Left ventricle myocardium inferior (tissue), 1 donor: ENCODE data around the gene HTRA3. TPM values are rescaled to one million over a fixed set of nuclear protein-coding genes. Genes with fewer than 3 reads are reported as not detected.

Experiments
- DNase-seq: peaks from one replicate; pipeline ENCODE4 v3.0.0-alpha.2; 2020
- H3K27ac ChIP-seq: fragments of 200-600 bp; replicated peaks from 2 replicates; pipeline ENCODE4 v1.8.0; 2021
- H3K27me3 ChIP-seq: fragments of 200-600 bp; 2 replicates; pipeline ENCODE4 v1.8.0; 2021; ENCODE audit warnings: low read depth
- H3K36me3 ChIP-seq: fragments of 200-600 bp; 2 replicates; pipeline ENCODE4 v1.8.0; 2021
- H3K4me1 ChIP-seq: fragments of 200-600 bp; 2 replicates; pipeline ENCODE4 v1.8.0; 2021
- H3K4me3 ChIP-seq: fragments of 200-600 bp; 2 replicates; pipeline ENCODE4 v1.8.0; 2021; ENCODE audit warnings: mild to moderate bottlenecking, moderate library complexity
- H3K9me3 ChIP-seq: fragments of 200-600 bp; replicated peaks from 2 replicates; pipeline ENCODE4 v1.8.0; 2021
- CTCF ChIP-seq: fragments of 200-600 bp; IDR thresholded peaks from 2 replicates; pipeline ENCODE4 v1.8.0; 2021; ENCODE audit warnings: antibody characterized with exemption, mild to moderate bottlenecking, borderline replicate concordance
- intact Hi-C: fragments of 100-400 bp; cut with micrococcal nuclease; formaldehyde crosslinking; loops from one replicate; pipeline ENCODE4 v1.11.0; 2022
- total RNA-seq: library from RNA; stranded (reverse); fragmentation: NEBNext Ultra II Directional; extraction: Animal tissue kit (Norgen Biotek cat#: 25700); gene quantifications from one replicate; pipeline ENCODE4 v1.2.1, GENCODE V29; 2021
- donor health status: DM: no; HTN: yes; CAD: no; lungs with severe emphysema.

The HTRA3 gene
- total RNA-seq, 1 donor from 2014 or later: 119 TPM

- peak overlapping the region; percentile 89 for H3K27ac ChIP-seq
- H3K27me3 ChIP-seq: no peaks in the 10 kb centered on the region
- peak overlapping the region; percentile 14 for H3K4me3 ChIP-seq
- DNase-seq: peak; percentile 76
- intact Hi-C loops: loop anchor here (10.0 kb wide), 1 partner anchor 348 kb away; the partner anchor contains the start of gene CPZ
- no peaks in the 10 kb centered on the region for H3K36me3 ChIP-seq
- H3K9me3 ChIP-seq: no peaks in the 10 kb centered on the region
- H3K4me1 ChIP-seq: peaks cover 32% of the 10 kb centered on the region
- TF ChIP-seq CTCF: no peak
Observed at GRCh38 chr4:8247047-8247930, 22.3 kb upstream of the HTRA3 start.

GRCh38 chr4:8248091-8248490 lies 21.5 kb upstream of the HTRA3 start:
- no peak overlapping the region for H3K4me3 ChIP-seq
- DNase-seq: no peak
- no peak for TF ChIP-seq CTCF
- H3K36me3 ChIP-seq: no peaks in the 10 kb centered on the region
- no peaks in the 10 kb centered on the region for H3K27me3 ChIP-seq
- peaks cover 24% of the 10 kb centered on the region for H3K4me1 ChIP-seq
- H3K9me3 ChIP-seq: no peaks in the 10 kb centered on the region
- intact Hi-C loops: loop anchor here (10.0 kb wide), 1 partner anchor 347 kb away; the partner anchor contains the start of gene CPZ
- H3K27ac ChIP-seq: peak overlapping the region; percentile 89

GRCh38 chr4:8250227-8250626 lies 19.3 kb upstream of the HTRA3 start:
- no peak for DNase-seq
- TF ChIP-seq CTCF: no peak

GRCh38 chr4:8250637-8251036 lies 18.9 kb upstream of the HTRA3 start:
- Histone ChIP-seq H3K27me3 (no peaks in the 10 kb centered on the region), H3K27ac (no peak overlapping the region), H3K9me3 (no peaks in the 10 kb centered on the region), H3K4me3 (no peak overlapping the region), H3K36me3 (no peaks in the 10 kb centered on the region), H3K4me1 (peaks cover 24% of the 10 kb centered on the region)
- intact Hi-C loops: no loop called here
- no peak for DNase-seq
- no peak for TF ChIP-seq CTCF

More at GRCh38 chr4:8250227-8250626, 19.3 kb upstream of the HTRA3 start:
- Histone ChIP-seq H3K36me3 (no peaks in the 10 kb centered on the region), H3K9me3 (no peaks in the 10 kb centered on the region), H3K4me1 (peaks cover 24% of the 10 kb centered on the region), H3K27ac (no peak overlapping the region), H3K4me3 (no peak overlapping the region), H3K27me3 (no peaks in the 10 kb centered on the region)
- intact Hi-C loops: no loop called here

- DNase-seq: no peak
- Histone ChIP-seq H3K27me3 (no peaks in the 10 kb centered on the region), H3K9me3 (no peaks in the 10 kb centered on the region), H3K27ac (no peak overlapping the region), H3K4me1 (peaks cover 22% of the 10 kb centered on the region), H3K36me3 (no peaks in the 10 kb centered on the region), H3K4me3 (no peak overlapping the region)
- intact Hi-C loops: no loop called here
- no peak for TF ChIP-seq CTCF
Observed at GRCh38 chr4:8251110-8251883, 18.3 kb upstream of the HTRA3 start.
